IPS DF 19.7 (cell line): ENCODE data around the gene CACHD1.
"Not testable (repeated sequence)": the region's sequence is repeated elsewhere in the genome, so short reads cannot be mapped to it uniquely, and the experiment has no call there.

Experiments used
- DNase-seq: peaks from one replicate; pipeline ENCODE4 v3.0.0-alpha.2; 2013; ENCODE audit warnings: low read depth, low spot score

CACHD1 gene

GRCh38 chr1:64693406-64693805 lies 223.5 kb downstream of the CACHD1 start:
- no peak for DNase-seq

- no peak for DNase-seq
These were observed 226.9 kb downstream of the CACHD1 start for GRCh38 chr1:64696879-64697278.

- no peak for DNase-seq
These were observed 229.4 kb downstream of the CACHD1 start for GRCh38 chr1:64699327-64699726.

- DNase-seq, result no peak
These were observed 231.1 kb downstream of the CACHD1 start for GRCh38 chr1:64701071-64701470.

- no peak for DNase-seq
These were observed 232.0 kb downstream of the CACHD1 start for GRCh38 chr1:64701886-64702285.

GRCh38 chr1:64702670-64703069 lies 232.7 kb downstream of the CACHD1 start:
- not testable (repeated sequence) for DNase-seq

- no peak for DNase-seq
These were observed 233.7 kb downstream of the CACHD1 start for GRCh38 chr1:64703600-64703999.

GRCh38 chr1:64705591-64705990 lies 235.7 kb downstream of the CACHD1 start:
- DNase-seq, result no peak

- DNase-seq, result no peak
These were observed 241.3 kb downstream of the CACHD1 start for GRCh38 chr1:64711266-64711665.

- no peak for DNase-seq
These were observed 242.1 kb downstream of the CACHD1 start for GRCh38 chr1:64712049-64712448.

GRCh38 chr1:64715186-64715585 lies 245.3 kb downstream of the CACHD1 start:
- no peak for DNase-seq

- DNase-seq, result no peak
These were observed 251.2 kb downstream of the CACHD1 start for GRCh38 chr1:64721135-64721534.

- no peak for DNase-seq
These were observed 251.7 kb downstream of the CACHD1 start for GRCh38 chr1:64721576-64722145.

GRCh38 chr1:64727861-64728260 lies 257.9 kb downstream of the CACHD1 start:
- no peak for DNase-seq

GRCh38 chr1:64733581-64734286 lies 263.8 kb downstream of the CACHD1 start:
- DNase-seq, result no peak

- DNase-seq, result no peak
These were observed 264.3 kb downstream of the CACHD1 start for GRCh38 chr1:64734287-64734652.

GRCh38 chr1:64740687-64741086 lies 270.8 kb downstream of the CACHD1 start:
- DNase-seq, result not testable (repeated sequence)
